ENCODE measurements around the gene MTX3. TPM values are rescaled to one million over a fixed set of nuclear protein-coding genes. Genes with fewer than 3 reads are reported as not detected.

The MTX3 gene
- polyA plus RNA-seq, 1 of the 3 experiments (the other 2 are of a cell fraction), result 6.8 TPM

- Histone ChIP-seq H3K79me2 (ENCODE audit: insufficient read depth) (no peaks in the 10 kb centered on the region), H3K9me3 (no peaks in the 10 kb centered on the region), H3K4me1 (ENCODE audit: control insufficient read depth in 1 of 2, insufficient read depth in 2 of 2, low read depth in 1 of 2, low read length in 1 of 2) (peaks cover 0 to 5% of the 10 kb centered on the region in 2 experiments; a peak in 1 of 4 replicates), H2AFZ (ENCODE audit: low read depth) (no peak overlapping the region), H3K27ac (ENCODE audit: low read depth in 2 of 2, low read length in 1 of 2) (no peak overlapping the region), H3F3A (replicated peaks; ENCODE audit: insufficient read depth) (no peaks in the 10 kb centered on the region), H3K27me3 (ENCODE audit: insufficient read depth) (peaks cover 17% of the 10 kb centered on the region), H4K20me1 (ENCODE audit: insufficient read depth) (no peaks in the 10 kb centered on the region), H3K4me2 (no peak overlapping the region), H3K4me3 (ENCODE audit: low read depth in 2 of 2, low read length in 1 of 2) (no peak overlapping the region), H3K36me3 (replicated peaks in 1 of 2; ENCODE audit: control insufficient read depth in 1 of 2, insufficient read depth in 2 of 2, low read length in 1 of 2) (no peaks in the 10 kb centered on the region), H3K9me2 (no peaks in the 10 kb centered on the region), H3K9ac (no peak overlapping the region)
- CTCF ChIA-PET, result no interaction called here
- POLR2A ChIA-PET, result no interaction called here
- WGBS (ENCODE audit: low lambda C conversion rate), result 60% methylated on average over 5 of the region's 5 CpGs
- TF ChIP-seq RCOR1 (IDR thresholded peaks at IDR 0.05; ENCODE audit: low read length) (no peak), ELF1 (IDR thresholded peaks at IDR 0.05) (no peak), SMC3 (IDR thresholded peaks at IDR 0.05; ENCODE audit: low read depth, low read length) (no peak), TAF1 (IDR thresholded peaks at IDR 0.05; ENCODE audit: borderline replicate concordance, low read depth, low read length) (no peak), EZH2phosphoT487 (IDR thresholded peaks at IDR 0.05; ENCODE audit: borderline replicate concordance, low read depth) (no peak), GATA2 (CRISPR knock-in tag; IDR thresholded peaks at IDR 0.05) (no peak), TCF12 (IDR thresholded peaks at IDR 0.05) (no peak), CTCF (IDR thresholded peaks at IDR 0.05) (no peak), FOXJ3 (CRISPR knock-in tag; IDR thresholded peaks at IDR 0.05) (no peak), USF1 (IDR thresholded peaks at IDR 0.05; ENCODE audit: borderline replicate concordance, low read depth) (no peak), FOXM1 (IDR thresholded peaks at IDR 0.05; ENCODE audit: low read depth) (no peak), GABPA (IDR thresholded peaks at IDR 0.05; ENCODE audit: low read depth) (no peak), RFX5 (IDR thresholded peaks at IDR 0.05; ENCODE audit: low read length) (no peak), SIN3A (IDR thresholded peaks at IDR 0.05; ENCODE audit: borderline replicate concordance, low read depth, low read length) (no peak), NFIC (IDR thresholded peaks at IDR 0.05; ENCODE audit: borderline replicate concordance) (no peak), TEAD4 (IDR thresholded peaks at IDR 0.05; ENCODE audit: borderline replicate concordance, insufficient read depth) (no peak)
- TF ChIP-seq, protein P1, sequence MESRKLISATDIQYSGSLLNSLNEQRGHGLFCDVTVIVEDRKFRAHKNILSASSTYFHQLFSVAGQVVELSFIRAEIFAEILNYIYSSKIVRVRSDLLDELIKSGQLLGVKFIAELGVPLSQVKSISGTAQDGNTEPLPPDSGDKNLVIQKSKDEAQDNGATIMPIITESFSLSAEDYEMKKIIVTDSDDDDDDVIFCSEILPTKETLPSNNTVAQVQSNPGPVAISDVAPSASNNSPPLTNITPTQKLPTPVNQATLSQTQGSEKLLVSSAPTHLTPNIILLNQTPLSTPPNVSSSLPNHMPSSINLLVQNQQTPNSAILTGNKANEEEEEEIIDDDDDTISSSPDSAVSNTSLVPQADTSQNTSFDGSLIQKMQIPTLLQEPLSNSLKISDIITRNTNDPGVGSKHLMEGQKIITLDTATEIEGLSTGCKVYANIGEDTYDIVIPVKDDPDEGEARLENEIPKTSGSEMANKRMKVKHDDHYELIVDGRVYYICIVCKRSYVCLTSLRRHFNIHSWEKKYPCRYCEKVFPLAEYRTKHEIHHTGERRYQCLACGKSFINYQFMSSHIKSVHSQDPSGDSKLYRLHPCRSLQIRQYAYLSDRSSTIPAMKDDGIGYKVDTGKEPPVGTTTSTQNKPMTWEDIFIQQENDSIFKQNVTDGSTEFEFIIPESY (IDR thresholded peaks at IDR 0.05; ENCODE audit: borderline replicate concordance, low read depth), result no peak
- TF ChIP-seq, protein P2, sequence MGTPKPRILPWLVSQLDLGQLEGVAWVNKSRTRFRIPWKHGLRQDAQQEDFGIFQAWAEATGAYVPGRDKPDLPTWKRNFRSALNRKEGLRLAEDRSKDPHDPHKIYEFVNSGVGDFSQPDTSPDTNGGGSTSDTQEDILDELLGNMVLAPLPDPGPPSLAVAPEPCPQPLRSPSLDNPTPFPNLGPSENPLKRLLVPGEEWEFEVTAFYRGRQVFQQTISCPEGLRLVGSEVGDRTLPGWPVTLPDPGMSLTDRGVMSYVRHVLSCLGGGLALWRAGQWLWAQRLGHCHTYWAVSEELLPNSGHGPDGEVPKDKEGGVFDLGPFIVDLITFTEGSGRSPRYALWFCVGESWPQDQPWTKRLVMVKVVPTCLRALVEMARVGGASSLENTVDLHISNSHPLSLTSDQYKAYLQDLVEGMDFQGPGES (IDR thresholded peaks at IDR 0.05; ENCODE audit: low read depth, low read length), result no peak
- TF ChIP-seq, protein P3, sequence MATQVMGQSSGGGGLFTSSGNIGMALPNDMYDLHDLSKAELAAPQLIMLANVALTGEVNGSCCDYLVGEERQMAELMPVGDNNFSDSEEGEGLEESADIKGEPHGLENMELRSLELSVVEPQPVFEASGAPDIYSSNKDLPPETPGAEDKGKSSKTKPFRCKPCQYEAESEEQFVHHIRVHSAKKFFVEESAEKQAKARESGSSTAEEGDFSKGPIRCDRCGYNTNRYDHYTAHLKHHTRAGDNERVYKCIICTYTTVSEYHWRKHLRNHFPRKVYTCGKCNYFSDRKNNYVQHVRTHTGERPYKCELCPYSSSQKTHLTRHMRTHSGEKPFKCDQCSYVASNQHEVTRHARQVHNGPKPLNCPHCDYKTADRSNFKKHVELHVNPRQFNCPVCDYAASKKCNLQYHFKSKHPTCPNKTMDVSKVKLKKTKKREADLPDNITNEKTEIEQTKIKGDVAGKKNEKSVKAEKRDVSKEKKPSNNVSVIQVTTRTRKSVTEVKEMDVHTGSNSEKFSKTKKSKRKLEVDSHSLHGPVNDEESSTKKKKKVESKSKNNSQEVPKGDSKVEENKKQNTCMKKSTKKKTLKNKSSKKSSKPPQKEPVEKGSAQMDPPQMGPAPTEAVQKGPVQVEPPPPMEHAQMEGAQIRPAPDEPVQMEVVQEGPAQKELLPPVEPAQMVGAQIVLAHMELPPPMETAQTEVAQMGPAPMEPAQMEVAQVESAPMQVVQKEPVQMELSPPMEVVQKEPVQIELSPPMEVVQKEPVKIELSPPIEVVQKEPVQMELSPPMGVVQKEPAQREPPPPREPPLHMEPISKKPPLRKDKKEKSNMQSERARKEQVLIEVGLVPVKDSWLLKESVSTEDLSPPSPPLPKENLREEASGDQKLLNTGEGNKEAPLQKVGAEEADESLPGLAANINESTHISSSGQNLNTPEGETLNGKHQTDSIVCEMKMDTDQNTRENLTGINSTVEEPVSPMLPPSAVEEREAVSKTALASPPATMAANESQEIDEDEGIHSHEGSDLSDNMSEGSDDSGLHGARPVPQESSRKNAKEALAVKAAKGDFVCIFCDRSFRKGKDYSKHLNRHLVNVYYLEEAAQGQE (IDR thresholded peaks at IDR 0.05; ENCODE audit: low read depth, low read length), result no peak
- TF ChIP-seq, protein P4, sequence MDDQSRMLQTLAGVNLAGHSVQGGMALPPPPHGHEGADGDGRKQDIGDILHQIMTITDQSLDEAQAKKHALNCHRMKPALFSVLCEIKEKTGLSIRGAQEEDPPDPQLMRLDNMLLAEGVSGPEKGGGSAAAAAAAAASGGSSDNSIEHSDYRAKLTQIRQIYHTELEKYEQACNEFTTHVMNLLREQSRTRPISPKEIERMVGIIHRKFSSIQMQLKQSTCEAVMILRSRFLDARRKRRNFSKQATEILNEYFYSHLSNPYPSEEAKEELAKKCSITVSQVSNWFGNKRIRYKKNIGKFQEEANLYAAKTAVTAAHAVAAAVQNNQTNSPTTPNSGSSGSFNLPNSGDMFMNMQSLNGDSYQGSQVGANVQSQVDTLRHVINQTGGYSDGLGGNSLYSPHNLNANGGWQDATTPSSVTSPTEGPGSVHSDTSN (IDR thresholded peaks at IDR 0.05), result no peak
- DNase-seq, result no peak
Measured at GRCh38 chr5:80037366-80037765, 46.3 kb upstream of the MTX3 start.

Measured in SK-N-SH (cell line).